Hepatocyte (in vitro differentiated cells): ENCODE measurements around the gene INPP5F.

Experiments used
- EZH2 ChIP-seq: fragments of 200-600 bp; sonication (generic); IDR thresholded peaks from 2 replicates; pipeline ENCODE4 v1.6.1; 2016; ENCODE audit warnings: antibody characterized with exemption, mild to moderate bottlenecking, borderline replicate concordance
- TF ChIP-seq, protein P1 (sequence below): fragments of 200-600 bp; sonication (generic); IDR thresholded peaks from 2 replicates; pipeline ENCODE4 v1.5.1; 2016; ENCODE audit warnings: antibody characterized with exemption, mild to moderate bottlenecking; ENCODE audit not compliant: poor library complexity

DNA sequence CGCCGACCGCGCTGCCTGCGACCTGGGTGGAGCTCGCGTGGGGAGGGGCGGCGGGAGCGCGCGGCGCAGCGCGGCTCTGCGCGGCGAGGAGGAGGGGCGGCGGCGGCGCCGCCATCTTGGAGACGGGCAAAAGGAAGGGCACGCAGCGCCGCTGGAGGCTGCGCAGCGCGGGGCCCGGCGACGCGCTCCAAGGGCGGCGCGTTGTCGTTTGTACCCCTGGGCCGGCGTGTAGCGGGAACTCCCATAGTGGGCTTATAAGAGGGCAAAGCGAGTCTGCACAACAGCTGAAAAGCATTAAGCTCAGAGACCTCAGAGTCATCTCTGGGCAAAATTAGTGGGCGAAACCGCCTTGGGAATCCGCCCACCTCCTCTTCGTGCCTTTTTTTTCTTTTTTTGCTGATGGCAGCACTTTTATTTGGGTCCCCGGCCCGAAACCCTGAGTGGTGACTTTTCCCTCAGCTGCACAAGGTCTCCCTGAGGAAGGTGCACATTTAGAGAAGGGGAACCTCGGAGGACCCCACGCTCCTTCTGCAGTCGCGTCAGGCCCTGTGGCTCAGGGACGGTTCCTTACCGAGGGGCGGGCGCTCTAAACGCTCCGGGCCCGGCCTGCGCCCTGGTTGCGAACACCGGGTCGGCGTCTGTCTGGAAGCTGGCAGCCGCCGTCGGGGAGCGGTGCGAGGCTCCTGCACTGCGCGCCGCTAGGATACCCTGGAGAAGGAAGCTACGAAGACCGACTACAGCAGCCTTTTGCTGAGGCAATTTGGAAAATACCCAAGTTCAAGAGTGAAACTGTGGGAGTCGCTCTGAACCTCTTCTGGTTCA lies 147.2 kb downstream of the INPP5F start:
- no peak for TF ChIP-seq EZH2
- TF ChIP-seq, protein P1, sequence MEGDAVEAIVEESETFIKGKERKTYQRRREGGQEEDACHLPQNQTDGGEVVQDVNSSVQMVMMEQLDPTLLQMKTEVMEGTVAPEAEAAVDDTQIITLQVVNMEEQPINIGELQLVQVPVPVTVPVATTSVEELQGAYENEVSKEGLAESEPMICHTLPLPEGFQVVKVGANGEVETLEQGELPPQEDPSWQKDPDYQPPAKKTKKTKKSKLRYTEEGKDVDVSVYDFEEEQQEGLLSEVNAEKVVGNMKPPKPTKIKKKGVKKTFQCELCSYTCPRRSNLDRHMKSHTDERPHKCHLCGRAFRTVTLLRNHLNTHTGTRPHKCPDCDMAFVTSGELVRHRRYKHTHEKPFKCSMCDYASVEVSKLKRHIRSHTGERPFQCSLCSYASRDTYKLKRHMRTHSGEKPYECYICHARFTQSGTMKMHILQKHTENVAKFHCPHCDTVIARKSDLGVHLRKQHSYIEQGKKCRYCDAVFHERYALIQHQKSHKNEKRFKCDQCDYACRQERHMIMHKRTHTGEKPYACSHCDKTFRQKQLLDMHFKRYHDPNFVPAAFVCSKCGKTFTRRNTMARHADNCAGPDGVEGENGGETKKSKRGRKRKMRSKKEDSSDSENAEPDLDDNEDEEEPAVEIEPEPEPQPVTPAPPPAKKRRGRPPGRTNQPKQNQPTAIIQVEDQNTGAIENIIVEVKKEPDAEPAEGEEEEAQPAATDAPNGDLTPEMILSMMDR: no peak
